DOHH2 (cell line): Measurements from ENCODE around the gene COX6B1.

ENCODE experiments used
- H3F3A ChIP-seq: fragments of 200-600 bp; sonication (generic), shearing (Covaris generic); 2 replicates; pipeline ENCODE4 v1.6.0; 2016; ENCODE audit warnings: antibody characterized with exemption, mild to moderate bottlenecking; ENCODE audit not compliant: control insufficient read depth, insufficient read depth
- H3K27ac ChIP-seq: fragments of 200-600 bp; sonication (generic); 2 replicates; pipeline ENCODE4 v1.5.1; 2014; ENCODE audit warnings: low read depth, mild to moderate bottlenecking, low read length, moderate library complexity
- H3K27me3 ChIP-seq: fragments of 200-600 bp; sonication (generic); 2 replicates; pipeline ENCODE4 v1.6.1; 2014; ENCODE audit warnings: mild to moderate bottlenecking, low read length, mixed read lengths; ENCODE audit not compliant: control insufficient read depth
- H3K36me3 ChIP-seq: fragments of 200-600 bp; sonication (generic); 2 replicates; pipeline ENCODE4 v1.6.1; 2014; ENCODE audit warnings: mild to moderate bottlenecking, low read length, moderate library complexity, mixed read lengths; ENCODE audit not compliant: control insufficient read depth
- H3K4me1 ChIP-seq: fragments of 200-600 bp; sonication (generic); 2 replicates; pipeline ENCODE4 v1.6.1; 2014; ENCODE audit warnings: mild to moderate bottlenecking, low read length, mixed read lengths; ENCODE audit not compliant: control insufficient read depth
- H3K4me2 ChIP-seq: fragments of 200-600 bp; sonication (generic); 2 replicates; pipeline ENCODE4 v1.6.0; 2014; ENCODE audit warnings: mild to moderate bottlenecking, low read length, moderate library complexity
- H3K4me3 ChIP-seq: fragments of 200-600 bp; sonication (generic); 2 replicates; pipeline ENCODE4 v1.5.1; 2014; ENCODE audit warnings: mild to moderate bottlenecking, low read length, mixed read lengths
- H3K79me2 ChIP-seq: fragments of 200-600 bp; sonication (generic); 2 replicates; pipeline ENCODE4 v1.6.1; 2014; ENCODE audit warnings: mild to moderate bottlenecking, low read length, mixed read lengths; ENCODE audit not compliant: control insufficient read depth
- H3K9me2 ChIP-seq: fragments of 200-600 bp; sonication (generic); replicated peaks from 2 replicates; pipeline ENCODE4 v1.6.1; 2014; ENCODE audit warnings: mild to moderate bottlenecking, low read length, mixed read lengths; ENCODE audit not compliant: control insufficient read depth
- H3K9me3 ChIP-seq: fragments of 200-600 bp; sonication (generic); 2 replicates; pipeline ENCODE4 v1.6.1; 2014; ENCODE audit warnings: antibody characterized with exemption, low read length, mixed read lengths; ENCODE audit not compliant: control insufficient read depth, insufficient read depth
- H4K20me1 ChIP-seq: fragments of 200-600 bp; sonication (generic); 2 replicates; pipeline ENCODE4 v1.6.0; 2014; ENCODE audit warnings: low read depth, mild to moderate bottlenecking, antibody characterized with exemption, low read length, moderate library complexity; ENCODE audit not compliant: control insufficient read depth, insufficient read depth
- CTCF ChIP-seq: fragments of 200-600 bp; sonication (generic); IDR thresholded peaks from one replicate; pipeline ENCODE4 v1.5.1; 2014; ENCODE audit warnings: antibody characterized with exemption, mild to moderate bottlenecking, low read depth, low read length; ENCODE audit not compliant: poor library complexity, severe bottlenecking
- EZH2phosphoT487 ChIP-seq: fragments of 200-600 bp; sonication (generic); IDR thresholded peaks from 2 replicates; pipeline ENCODE4 v1.6.1; 2017; ENCODE audit warnings: borderline replicate concordance, mild to moderate bottlenecking, antibody characterized with exemption, low read length, moderate library complexity, mixed read lengths

Gene COX6B1

GRCh38 chr19:35642312-35642711 is 5.8 kb upstream of the COX6B1 start:
- TF ChIP-seq CTCF (no peak), EZH2phosphoT487 (no peak)
- no peaks in the 10 kb centered on the region for H3K27me3 ChIP-seq
- H3K79me2 ChIP-seq, result no peaks in the 10 kb centered on the region
- H3K4me1 ChIP-seq, result peaks cover 45% of the 10 kb centered on the region
- peaks cover 10% of the 10 kb centered on the region for H3K36me3 ChIP-seq
- H3K9me2 ChIP-seq, result no peaks in the 10 kb centered on the region
- H3K27ac ChIP-seq, result no peak overlapping the region
- H4K20me1 ChIP-seq, result no peaks in the 10 kb centered on the region
- H3K4me3 ChIP-seq, result peak overlapping the region; percentile 81; the same call in 1 of the 2 replicates
- H3K4me2 ChIP-seq, result peak overlapping the region; percentile 92
- peaks cover 13% of the 10 kb centered on the region for H3F3A ChIP-seq
- no peaks in the 10 kb centered on the region for H3K9me3 ChIP-seq

GRCh38 chr19:35642798-35643254 is 5.3 kb upstream of the COX6B1 start:
- peak overlapping the region; percentile 81 for H3K4me3 ChIP-seq
- peaks cover 49% of the 10 kb centered on the region for H3K4me1 ChIP-seq
- peaks cover 5% of the 10 kb centered on the region for H3K36me3 ChIP-seq
- H3K4me2 ChIP-seq, result peak overlapping the region; percentile 92
- no peaks in the 10 kb centered on the region for H4K20me1 ChIP-seq
- H3K79me2 ChIP-seq, result no peaks in the 10 kb centered on the region
- H3K9me3 ChIP-seq, result no peaks in the 10 kb centered on the region
- H3K27ac ChIP-seq, result no peak overlapping the region
- TF ChIP-seq CTCF, result no peak
- H3F3A ChIP-seq, result peaks cover 13% of the 10 kb centered on the region
- H3K9me2 ChIP-seq, result no peaks in the 10 kb centered on the region
- no peaks in the 10 kb centered on the region for H3K27me3 ChIP-seq

GRCh38 chr19:35643255-35644205 is 4.6 kb upstream of the COX6B1 start:
- Histone ChIP-seq H3K27me3 (no peaks in the 10 kb centered on the region), H3K4me3 (peak overlapping the region; percentile 81), H3K9me2 (no peaks in the 10 kb centered on the region), H3F3A (peaks cover 13% of the 10 kb centered on the region), H3K4me1 (peaks cover 49% of the 10 kb centered on the region), H3K9me3 (no peaks in the 10 kb centered on the region), H4K20me1 (no peaks in the 10 kb centered on the region), H3K36me3 (peaks cover 3% of the 10 kb centered on the region), H3K79me2 (peaks cover 4% of the 10 kb centered on the region), H3K4me2 (peak overlapping the region; percentile 92), H3K27ac (peak overlapping the region; percentile 34)
- no peak for TF ChIP-seq EZH2phosphoT487
- no peak for TF ChIP-seq CTCF
